Neural progenitor cell (in vitro differentiated cells): ENCODE measurements around the gene IL36A. TPM values are rescaled to one million over a fixed set of nuclear protein-coding genes. Genes with fewer than 3 reads are reported as not detected.

Experiments used
- DNase-seq: peaks from one replicate; pipeline ENCODE4 v3.0.0-alpha.2; 2016; ENCODE audit warnings: low spot score
- H2AFZ ChIP-seq: fragments of 200-600 bp; sonication (generic); replicated peaks from 2 replicates; pipeline ENCODE4 v1.6.1; 2016; ENCODE audit warnings: antibody characterized with exemption
- H3F3A ChIP-seq: fragments of 200-600 bp; sonication (generic); 2 replicates; pipeline ENCODE4 v1.6.1; 2016; ENCODE audit warnings: antibody characterized with exemption, low read depth
- H3K27ac ChIP-seq: fragments of 200-600 bp; sonication (generic); 2 replicates; pipeline ENCODE4 v1.5.1; 2016; ENCODE audit warnings: mild to moderate bottlenecking
- H3K27me3 ChIP-seq: fragments of 200-600 bp; sonication (generic); 2 replicates; pipeline ENCODE4 v1.6.1; 2016; ENCODE audit warnings: mild to moderate bottlenecking, moderate library complexity
- H3K36me3 ChIP-seq: fragments of 200-600 bp; sonication (generic); 2 replicates; pipeline ENCODE4 v1.5.1; 2016
- H3K4me1 ChIP-seq: fragments of 200-600 bp; sonication (generic); 2 replicates; pipeline ENCODE4 v1.6.1; 2016; ENCODE audit warnings: mixed run types
- H3K4me2 ChIP-seq: fragments of 200-600 bp; sonication (generic); 2 replicates; pipeline ENCODE4 v1.6.1; 2016
- H3K4me3 ChIP-seq: fragments of 200-600 bp; sonication (generic); 2 replicates; pipeline ENCODE4 v1.5.1; 2016
- H3K79me2 ChIP-seq: fragments of 200-600 bp; sonication (generic); 2 replicates; pipeline ENCODE4 v1.6.1; 2016; ENCODE audit warnings: low read depth
- H3K9ac ChIP-seq: fragments of 200-600 bp; sonication (generic); 2 replicates; pipeline ENCODE4 v1.6.1; 2016
- H3K9me3 ChIP-seq: fragments of 200-600 bp; sonication (generic); 2 replicates; pipeline ENCODE4 v1.5.1; 2016; ENCODE audit warnings: low read depth
- H4K20me1 ChIP-seq: fragments of 200-600 bp; sonication (generic); 2 replicates; pipeline ENCODE4 v1.6.1; 2016; ENCODE audit warnings: low read depth
- H3K27ac Mint-ChIP-seq: 3 replicates; pipeline ENCODE4 v1.8.0; 2021; ENCODE audit warnings: mixed read lengths
- H3K27me3 Mint-ChIP-seq: 2 replicates; pipeline ENCODE4 v1.8.0; 2022; ENCODE audit warnings: low read depth, mild to moderate bottlenecking, inconsistent platforms, moderate library complexity, mixed read lengths; ENCODE audit not compliant: insufficient read depth
- H3K36me3 Mint-ChIP-seq: 3 replicates; pipeline ENCODE4 v1.8.0; 2021; ENCODE audit warnings: mixed read lengths
- H3K4me1 Mint-ChIP-seq: 3 replicates; pipeline ENCODE4 v1.8.0; 2021; ENCODE audit warnings: mixed read lengths
- H3K4me3 Mint-ChIP-seq: 3 replicates; pipeline ENCODE4 v1.8.0; 2021; ENCODE audit warnings: mild to moderate bottlenecking, moderate library complexity, mixed read lengths
- H3K9me3 Mint-ChIP-seq: 3 replicates; pipeline ENCODE4 v1.8.0; 2020; ENCODE audit warnings: mixed read lengths
- CTCF ChIP-seq: fragments of 200-600 bp; sonication (generic); IDR thresholded peaks from 2 replicates; pipeline ENCODE4 v1.5.1; 2017; ENCODE audit warnings: antibody characterized with exemption, mild to moderate bottlenecking
- EZH2 ChIP-seq: fragments of 200-600 bp; sonication (generic); IDR thresholded peaks from 2 replicates; pipeline ENCODE4 v1.6.1; 2017; ENCODE audit warnings: antibody characterized with exemption, mild to moderate bottlenecking, moderate library complexity
- EZH2phosphoT487 ChIP-seq: fragments of 200-600 bp; sonication (generic); IDR thresholded peaks from 2 replicates; pipeline ENCODE4 v1.6.1; 2017; ENCODE audit warnings: antibody characterized with exemption
- total RNA-seq: library from RNA; depleted of rRNA; stranded (reverse); fragments of >200 nt; gene quantifications from 2 replicates; pipeline ENCODE4 v1.2.3, GENCODE V29; 2015; ENCODE audit warnings: low replicate concordance

IL36A gene
- total RNA-seq, 1 donor from 2014 or later: not detected

- H3K79me2 ChIP-seq: no peaks in the 10 kb centered on the region
- H3K27me3 Mint-ChIP-seq: peaks cover 2% of the 10 kb centered on the region
Measured at GRCh38 chr2:113015042-113015441, 9.8 kb downstream of the IL36A start.

DNA sequence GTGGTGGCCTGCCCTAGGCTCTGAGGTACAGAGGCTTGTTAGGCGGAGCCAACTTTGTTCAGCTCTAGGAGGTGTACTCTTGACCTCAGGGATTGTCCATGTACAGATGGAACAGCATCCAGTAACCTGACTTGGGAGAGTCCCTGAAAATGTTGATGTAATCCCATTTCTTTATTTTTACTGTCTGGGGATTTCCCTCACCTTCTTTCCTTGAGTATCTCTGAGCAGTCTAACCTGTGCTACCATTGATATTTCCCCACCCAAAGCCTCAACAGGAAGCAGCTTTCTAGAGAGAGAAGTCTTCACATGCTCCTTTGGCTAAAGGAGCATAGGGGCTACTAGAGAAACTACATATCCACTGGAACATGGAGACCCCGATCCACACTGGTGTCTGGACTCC is 10.4 kb downstream of the IL36A start:
- Histone ChIP-seq H3K79me2 (no peaks in the 10 kb centered on the region), H3K9me3 (no peaks in the 10 kb centered on the region), H3K9ac (no peak overlapping the region), H3K27me3 (peaks cover 24% of the 10 kb centered on the region), H3K4me3 (no peak overlapping the region), H3K4me1 (no peaks in the 10 kb centered on the region), H2AFZ (no peak overlapping the region), H3K27ac (no peak overlapping the region), H3K36me3 (no peaks in the 10 kb centered on the region), H4K20me1 (no peaks in the 10 kb centered on the region), H3F3A (no peaks in the 10 kb centered on the region), H3K4me2 (no peak overlapping the region)
- Mint-ChIP-seq H3K4me1 (no peaks in the 10 kb centered on the region), H3K36me3 (no peaks in the 10 kb centered on the region), H3K27ac (no peak overlapping the region), H3K27me3 (peaks cover 2% of the 10 kb centered on the region), H3K9me3 (peaks cover 4% of the 10 kb centered on the region), H3K4me3 (no peak overlapping the region)
- no peak for DNase-seq
- no peak for TF ChIP-seq CTCF
- TF ChIP-seq EZH2: no peak
- TF ChIP-seq EZH2phosphoT487: no peak

More at GRCh38 chr2:113015042-113015441, 9.8 kb downstream of the IL36A start:
- no peaks in the 10 kb centered on the region for H4K20me1 ChIP-seq
- H3F3A ChIP-seq: no peaks in the 10 kb centered on the region
- no peak overlapping the region for H3K27ac Mint-ChIP-seq
- no peak for DNase-seq
- H3K4me3 Mint-ChIP-seq: no peak overlapping the region
- no peaks in the 10 kb centered on the region for H3K4me1 ChIP-seq
- H2AFZ ChIP-seq: no peak overlapping the region
- no peak overlapping the region for H3K4me3 ChIP-seq
- H3K36me3 ChIP-seq: no peaks in the 10 kb centered on the region
- H3K36me3 Mint-ChIP-seq: no peaks in the 10 kb centered on the region
- H3K27me3 ChIP-seq: peaks cover 28% of the 10 kb centered on the region
- H3K9me3 ChIP-seq: no peaks in the 10 kb centered on the region
- H3K9ac ChIP-seq: no peak overlapping the region
- TF ChIP-seq EZH2phosphoT487 (no peak), CTCF (no peak), EZH2 (no peak)
- no peaks in the 10 kb centered on the region for H3K4me1 Mint-ChIP-seq
- H3K4me2 ChIP-seq: no peak overlapping the region
- no peak overlapping the region for H3K27ac ChIP-seq
- H3K9me3 Mint-ChIP-seq: peaks cover 4% of the 10 kb centered on the region

GRCh38 chr2:113018509-113018908 is 13.2 kb downstream of the IL36A start:
- no peaks in the 10 kb centered on the region for H3K4me1 Mint-ChIP-seq
- H3K27ac Mint-ChIP-seq: no peak overlapping the region
- H3K27ac ChIP-seq: no peak overlapping the region
- no peak overlapping the region for H3K9ac ChIP-seq
- H3K4me2 ChIP-seq: no peak overlapping the region
- no peaks in the 10 kb centered on the region for H3K36me3 ChIP-seq
- H3K27me3 ChIP-seq: peaks cover 29% of the 10 kb centered on the region
- H3K4me3 Mint-ChIP-seq: no peak overlapping the region
- DNase-seq: no peak
- H3K4me1 ChIP-seq: no peaks in the 10 kb centered on the region
- H3K36me3 Mint-ChIP-seq: no peaks in the 10 kb centered on the region
- H4K20me1 ChIP-seq: no peaks in the 10 kb centered on the region
- H2AFZ ChIP-seq: no peak overlapping the region
- H3K9me3 ChIP-seq: no peaks in the 10 kb centered on the region
- no peaks in the 10 kb centered on the region for H3K79me2 ChIP-seq
- H3K9me3 Mint-ChIP-seq: peaks cover 4% of the 10 kb centered on the region
- H3K27me3 Mint-ChIP-seq: peaks cover 2% of the 10 kb centered on the region
- TF ChIP-seq EZH2 (no peak), CTCF (no peak), EZH2phosphoT487 (no peak)
- H3F3A ChIP-seq: no peaks in the 10 kb centered on the region
- H3K4me3 ChIP-seq: no peak overlapping the region

GRCh38 chr2:113021312-113021711 is 16.1 kb downstream of the IL36A start:
- H3K27ac ChIP-seq: no peak overlapping the region
- H3K27me3 ChIP-seq: peaks cover 46% of the 10 kb centered on the region

More at GRCh38 chr2:113021312-113021711, 16.1 kb downstream of the IL36A start:
- peaks cover 5% of the 10 kb centered on the region for H3K27me3 Mint-ChIP-seq
- no peak for DNase-seq
- Histone ChIP-seq H3K4me1 (no peaks in the 10 kb centered on the region), H3K9ac (no peak overlapping the region), H3K36me3 (no peaks in the 10 kb centered on the region), H3K79me2 (no peaks in the 10 kb centered on the region), H4K20me1 (no peaks in the 10 kb centered on the region), H3K9me3 (no peaks in the 10 kb centered on the region), H3F3A (no peaks in the 10 kb centered on the region), H2AFZ (no peak overlapping the region), H3K4me3 (no peak overlapping the region), H3K4me2 (no peak overlapping the region)
- no peaks in the 10 kb centered on the region for H3K4me1 Mint-ChIP-seq
- no peak overlapping the region for H3K4me3 Mint-ChIP-seq
- peaks cover 4% of the 10 kb centered on the region for H3K9me3 Mint-ChIP-seq
- H3K27ac Mint-ChIP-seq: no peak overlapping the region
- TF ChIP-seq CTCF: no peak
- TF ChIP-seq EZH2phosphoT487: no peak
- no peak for TF ChIP-seq EZH2
- no peaks in the 10 kb centered on the region for H3K36me3 Mint-ChIP-seq
